GM12878 (cell line): ENCODE measurements around the gene CLK1. TPM values are rescaled to one million over a fixed set of nuclear protein-coding genes. Genes with fewer than 3 reads are reported as not detected.

Source experiments
- ASH2L ChIP-seq: fragments of 300-600, 200-600 bp; sonication (generic); IDR thresholded peaks from 2 replicates; pipeline ENCODE4 v1.6.1; 2017; ENCODE audit warnings: low read depth, mild to moderate bottlenecking, borderline replicate concordance
- BRCA1 ChIP-seq: IDR thresholded peaks from 2 replicates; pipeline ENCODE4 v1.6.1; 2011; ENCODE audit warnings: low read depth, low read length, improper control_type of control experiment
- KAT2A ChIP-seq: conservative IDR thresholded peaks from 2 replicates; pipeline ENCODE4 v1.6.1; 2011; ENCODE audit warnings: low read depth, low read length; ENCODE audit not compliant: control insufficient read depth
- NFYB ChIP-seq: IDR thresholded peaks from 2 replicates; pipeline ENCODE4 v1.6.1; 2011; ENCODE audit warnings: low read depth, mild to moderate bottlenecking, low read length, improper control_type of control experiment, moderate library complexity; ENCODE audit not compliant: insufficient read depth
- NR2F1 ChIP-seq: fragments of 450-650 bp; conservative IDR thresholded peaks from 2 replicates; pipeline ENCODE4 v1.6.1; 2017; ENCODE audit warnings: mild to moderate bottlenecking
- POU2F2 ChIP-seq: IDR thresholded peaks from 3 replicates; pipeline ENCODE4 v1.6.1; 2011; ENCODE audit warnings: low read depth, mild to moderate bottlenecking, low read length, borderline replicate concordance
- RCOR1 ChIP-seq: conservative IDR thresholded peaks from 2 replicates; pipeline ENCODE4 v1.6.1; 2012; ENCODE audit warnings: low read depth, low read length, improper control_type of control experiment
- SUZ12 ChIP-seq: fragments of 200-600 bp; sonication (generic); IDR thresholded peaks from one replicate; pipeline ENCODE4 v1.6.1; 2018; ENCODE audit warnings: antibody characterized with exemption, mild to moderate bottlenecking; ENCODE audit not compliant: unreplicated experiment
- polyA plus RNA-seq, 11 experiments: library from polyadenylated mRNA; depleted of rRNA in 4 of 11; unstranded in 6 of 11; stranded (reverse) in 5 of 11; fragments of >200 nt; fragmentation: Nextera tagmentation in 4 of 11; fragmentation: Illumina TruSeq in 1 of 11; extraction: Ambion mirVana in 4 of 11; extraction: Trizol in 1 of 11; gene quantifications; 1 replicate in 1 of 11; 2 replicates in 10 of 11; pipeline versions ENCODE4 v1.2.1 to v1.2.3, GENCODE V29; 2011 to 2016; ENCODE audit warnings: inconsistent platforms in 2 of 11, missing spikeins in 2 of 11, low read depth in 1 of 11
- total RNA-seq, 4 experiments: library from RNA; depleted of rRNA in 3 of 4; stranded (reverse); fragments of >200 nt in 3 of 4; fragmentation: Illumina TruSeq in 1 of 4; extraction: Trizol in 1 of 4; gene quantifications; 2 replicates each; pipeline versions ENCODE4 v1.2.1 to v1.2.3, GENCODE V29; 2013 to 2021
- TF ChIP-seq, protein P1 (sequence below): fragments of 450-650 bp; IDR thresholded peaks from 2 replicates; pipeline ENCODE4 v1.6.1; 2017; ENCODE audit warnings: mild to moderate bottlenecking, low read depth, inconsistent platforms; ENCODE audit not compliant: poor library complexity, severe bottlenecking
- TF ChIP-seq, protein P2 (sequence below): fragments of 450-650 bp; IDR thresholded peaks from 2 replicates; pipeline ENCODE4 v1.6.1; 2017; ENCODE audit warnings: low read depth, mild to moderate bottlenecking, moderate library complexity
- TF ChIP-seq, protein P3 (sequence below): fragments of 450-650 bp; IDR thresholded peaks from 2 replicates; pipeline ENCODE4 v1.6.1; 2016; ENCODE audit warnings: mild to moderate bottlenecking, moderate library complexity, borderline replicate concordance
- TF ChIP-seq, protein P4 (sequence below): fragments of 450-650 bp; IDR thresholded peaks from 2 replicates; pipeline ENCODE4 v1.6.1; 2018; ENCODE audit warnings: borderline replicate concordance, mild to moderate bottlenecking; ENCODE audit not compliant: partially characterized antibody
- TF ChIP-seq, protein P5 (sequence below): fragments of 450-650 bp; IDR thresholded peaks from 2 replicates; pipeline ENCODE4 v1.6.1; 2017; ENCODE audit warnings: mild to moderate bottlenecking, moderate library complexity

Gene CLK1
- total and polyA plus RNA-seq, 10 of the 15 experiments (the other 5 are each of a cell fraction or from before 2014, with no cell fraction given): 61.2 to 221 (median 80.1) TPM

DNA sequence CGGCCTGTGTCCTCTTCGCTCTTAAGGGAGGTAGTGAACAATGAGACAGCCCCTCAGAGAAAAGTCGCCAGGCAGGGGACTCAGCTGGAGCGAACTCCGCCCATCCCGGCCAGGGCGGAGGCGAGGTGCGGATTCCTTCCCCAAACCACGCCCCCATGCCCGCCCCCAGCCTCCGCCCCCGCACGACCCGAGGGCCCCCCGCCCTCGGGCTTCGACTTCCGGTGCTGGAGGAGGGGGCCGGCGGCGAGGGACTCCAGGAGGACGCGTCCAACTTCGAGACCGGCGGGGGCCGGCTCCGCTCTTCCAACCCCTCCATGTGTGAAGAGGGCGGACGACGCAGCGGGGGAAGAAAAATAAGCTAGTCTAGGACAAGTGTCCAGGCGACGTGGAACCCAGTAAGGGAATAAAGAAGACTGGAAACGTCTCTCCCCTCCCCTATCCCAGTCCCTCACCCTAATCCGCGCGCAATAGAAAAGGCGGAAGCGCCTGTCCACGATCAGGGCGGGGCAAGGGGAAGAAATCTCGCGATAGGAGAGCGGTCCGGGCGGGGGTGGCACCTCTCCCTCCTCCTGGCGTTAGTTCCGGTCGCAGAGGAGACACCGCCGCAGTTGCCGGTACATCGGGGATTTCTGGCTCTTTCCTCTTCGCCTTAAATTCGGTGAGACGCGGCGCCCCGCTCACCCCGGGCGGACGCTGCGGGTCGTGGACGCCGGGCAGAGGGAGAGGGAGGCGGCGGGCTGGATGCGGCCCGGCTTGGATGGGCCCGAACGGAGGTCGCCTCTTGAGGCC lies 52.9 kb downstream of the CLK1 start, which contains the start of gene BZW1 (continued):
- TF ChIP-seq, protein P1, sequence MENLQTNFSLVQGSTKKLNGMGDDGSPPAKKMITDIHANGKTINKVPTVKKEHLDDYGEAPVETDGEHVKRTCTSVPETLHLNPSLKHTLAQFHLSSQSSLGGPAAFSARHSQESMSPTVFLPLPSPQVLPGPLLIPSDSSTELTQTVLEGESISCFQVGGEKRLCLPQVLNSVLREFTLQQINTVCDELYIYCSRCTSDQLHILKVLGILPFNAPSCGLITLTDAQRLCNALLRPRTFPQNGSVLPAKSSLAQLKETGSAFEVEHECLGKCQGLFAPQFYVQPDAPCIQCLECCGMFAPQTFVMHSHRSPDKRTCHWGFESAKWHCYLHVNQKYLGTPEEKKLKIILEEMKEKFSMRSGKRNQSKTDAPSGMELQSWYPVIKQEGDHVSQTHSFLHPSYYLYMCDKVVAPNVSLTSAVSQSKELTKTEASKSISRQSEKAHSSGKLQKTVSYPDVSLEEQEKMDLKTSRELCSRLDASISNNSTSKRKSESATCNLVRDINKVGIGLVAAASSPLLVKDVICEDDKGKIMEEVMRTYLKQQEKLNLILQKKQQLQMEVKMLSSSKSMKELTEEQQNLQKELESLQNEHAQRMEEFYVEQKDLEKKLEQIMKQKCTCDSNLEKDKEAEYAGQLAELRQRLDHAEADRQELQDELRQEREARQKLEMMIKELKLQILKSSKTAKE: peak; percentile 97
- TF ChIP-seq KAT2A (no peak), SUZ12 (no peak), ASH2L (no peak), NR2F1 (no peak), BRCA1 (peak; percentile 84), NFYB (no peak), POU2F2 (peak; percentile 79; the same call in 2 of the 3 replicates), RCOR1 (peak; percentile 84; the same call in 1 of the 2 replicates)
- TF ChIP-seq, protein P2, sequence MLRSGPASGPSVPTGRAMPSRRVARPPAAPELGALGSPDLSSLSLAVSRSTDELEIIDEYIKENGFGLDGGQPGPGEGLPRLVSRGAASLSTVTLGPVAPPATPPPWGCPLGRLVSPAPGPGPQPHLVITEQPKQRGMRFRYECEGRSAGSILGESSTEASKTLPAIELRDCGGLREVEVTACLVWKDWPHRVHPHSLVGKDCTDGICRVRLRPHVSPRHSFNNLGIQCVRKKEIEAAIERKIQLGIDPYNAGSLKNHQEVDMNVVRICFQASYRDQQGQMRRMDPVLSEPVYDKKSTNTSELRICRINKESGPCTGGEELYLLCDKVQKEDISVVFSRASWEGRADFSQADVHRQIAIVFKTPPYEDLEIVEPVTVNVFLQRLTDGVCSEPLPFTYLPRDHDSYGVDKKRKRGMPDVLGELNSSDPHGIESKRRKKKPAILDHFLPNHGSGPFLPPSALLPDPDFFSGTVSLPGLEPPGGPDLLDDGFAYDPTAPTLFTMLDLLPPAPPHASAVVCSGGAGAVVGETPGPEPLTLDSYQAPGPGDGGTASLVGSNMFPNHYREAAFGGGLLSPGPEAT: peak; percentile 99
- TF ChIP-seq, protein P3, sequence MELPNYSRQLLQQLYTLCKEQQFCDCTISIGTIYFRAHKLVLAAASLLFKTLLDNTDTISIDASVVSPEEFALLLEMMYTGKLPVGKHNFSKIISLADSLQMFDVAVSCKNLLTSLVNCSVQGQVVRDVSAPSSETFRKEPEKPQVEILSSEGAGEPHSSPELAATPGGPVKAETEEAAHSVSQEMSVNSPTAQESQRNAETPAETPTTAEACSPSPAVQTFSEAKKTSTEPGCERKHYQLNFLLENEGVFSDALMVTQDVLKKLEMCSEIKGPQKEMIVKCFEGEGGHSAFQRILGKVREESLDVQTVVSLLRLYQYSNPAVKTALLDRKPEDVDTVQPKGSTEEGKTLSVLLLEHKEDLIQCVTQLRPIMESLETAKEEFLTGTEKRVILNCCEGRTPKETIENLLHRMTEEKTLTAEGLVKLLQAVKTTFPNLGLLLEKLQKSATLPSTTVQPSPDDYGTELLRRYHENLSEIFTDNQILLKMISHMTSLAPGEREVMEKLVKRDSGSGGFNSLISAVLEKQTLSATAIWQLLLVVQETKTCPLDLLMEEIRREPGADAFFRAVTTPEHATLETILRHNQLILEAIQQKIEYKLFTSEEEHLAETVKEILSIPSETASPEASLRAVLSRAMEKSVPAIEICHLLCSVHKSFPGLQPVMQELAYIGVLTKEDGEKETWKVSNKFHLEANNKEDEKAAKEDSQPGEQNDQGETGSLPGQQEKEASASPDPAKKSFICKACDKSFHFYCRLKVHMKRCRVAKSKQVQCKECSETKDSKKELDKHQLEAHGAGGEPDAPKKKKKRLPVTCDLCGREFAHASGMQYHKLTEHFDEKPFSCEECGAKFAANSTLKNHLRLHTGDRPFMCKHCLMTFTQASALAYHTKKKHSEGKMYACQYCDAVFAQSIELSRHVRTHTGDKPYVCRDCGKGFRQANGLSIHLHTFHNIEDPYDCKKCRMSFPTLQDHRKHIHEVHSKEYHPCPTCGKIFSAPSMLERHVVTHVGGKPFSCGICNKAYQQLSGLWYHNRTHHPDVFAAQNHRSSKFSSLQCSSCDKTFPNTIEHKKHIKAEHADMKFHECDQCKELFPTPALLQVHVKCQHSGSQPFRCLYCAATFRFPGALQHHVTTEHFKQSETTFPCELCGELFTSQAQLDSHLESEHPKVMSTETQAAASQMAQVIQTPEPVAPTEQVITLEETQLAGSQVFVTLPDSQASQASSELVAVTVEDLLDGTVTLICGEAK: peak; percentile 84
- TF ChIP-seq, protein P4, sequence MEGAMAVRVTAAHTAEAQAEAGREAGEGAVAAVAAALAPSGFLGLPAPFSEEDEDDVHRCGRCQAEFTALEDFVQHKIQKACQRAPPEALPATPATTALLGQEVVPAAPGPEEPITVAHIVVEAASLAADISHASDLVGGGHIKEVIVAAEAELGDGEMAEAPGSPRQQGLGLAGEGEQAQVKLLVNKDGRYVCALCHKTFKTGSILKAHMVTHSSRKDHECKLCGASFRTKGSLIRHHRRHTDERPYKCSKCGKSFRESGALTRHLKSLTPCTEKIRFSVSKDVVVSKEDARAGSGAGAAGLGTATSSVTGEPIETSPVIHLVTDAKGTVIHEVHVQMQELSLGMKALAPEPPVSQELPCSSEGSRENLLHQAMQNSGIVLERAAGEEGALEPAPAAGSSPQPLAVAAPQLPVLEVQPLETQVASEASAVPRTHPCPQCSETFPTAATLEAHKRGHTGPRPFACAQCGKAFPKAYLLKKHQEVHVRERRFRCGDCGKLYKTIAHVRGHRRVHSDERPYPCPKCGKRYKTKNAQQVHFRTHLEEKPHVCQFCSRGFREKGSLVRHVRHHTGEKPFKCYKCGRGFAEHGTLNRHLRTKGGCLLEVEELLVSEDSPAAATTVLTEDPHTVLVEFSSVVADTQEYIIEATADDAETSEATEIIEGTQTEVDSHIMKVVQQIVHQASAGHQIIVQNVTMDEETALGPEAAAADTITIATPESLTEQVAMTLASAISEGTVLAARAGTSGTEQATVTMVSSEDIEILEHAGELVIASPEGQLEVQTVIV: peak; percentile 97
- TF ChIP-seq, protein P5, sequence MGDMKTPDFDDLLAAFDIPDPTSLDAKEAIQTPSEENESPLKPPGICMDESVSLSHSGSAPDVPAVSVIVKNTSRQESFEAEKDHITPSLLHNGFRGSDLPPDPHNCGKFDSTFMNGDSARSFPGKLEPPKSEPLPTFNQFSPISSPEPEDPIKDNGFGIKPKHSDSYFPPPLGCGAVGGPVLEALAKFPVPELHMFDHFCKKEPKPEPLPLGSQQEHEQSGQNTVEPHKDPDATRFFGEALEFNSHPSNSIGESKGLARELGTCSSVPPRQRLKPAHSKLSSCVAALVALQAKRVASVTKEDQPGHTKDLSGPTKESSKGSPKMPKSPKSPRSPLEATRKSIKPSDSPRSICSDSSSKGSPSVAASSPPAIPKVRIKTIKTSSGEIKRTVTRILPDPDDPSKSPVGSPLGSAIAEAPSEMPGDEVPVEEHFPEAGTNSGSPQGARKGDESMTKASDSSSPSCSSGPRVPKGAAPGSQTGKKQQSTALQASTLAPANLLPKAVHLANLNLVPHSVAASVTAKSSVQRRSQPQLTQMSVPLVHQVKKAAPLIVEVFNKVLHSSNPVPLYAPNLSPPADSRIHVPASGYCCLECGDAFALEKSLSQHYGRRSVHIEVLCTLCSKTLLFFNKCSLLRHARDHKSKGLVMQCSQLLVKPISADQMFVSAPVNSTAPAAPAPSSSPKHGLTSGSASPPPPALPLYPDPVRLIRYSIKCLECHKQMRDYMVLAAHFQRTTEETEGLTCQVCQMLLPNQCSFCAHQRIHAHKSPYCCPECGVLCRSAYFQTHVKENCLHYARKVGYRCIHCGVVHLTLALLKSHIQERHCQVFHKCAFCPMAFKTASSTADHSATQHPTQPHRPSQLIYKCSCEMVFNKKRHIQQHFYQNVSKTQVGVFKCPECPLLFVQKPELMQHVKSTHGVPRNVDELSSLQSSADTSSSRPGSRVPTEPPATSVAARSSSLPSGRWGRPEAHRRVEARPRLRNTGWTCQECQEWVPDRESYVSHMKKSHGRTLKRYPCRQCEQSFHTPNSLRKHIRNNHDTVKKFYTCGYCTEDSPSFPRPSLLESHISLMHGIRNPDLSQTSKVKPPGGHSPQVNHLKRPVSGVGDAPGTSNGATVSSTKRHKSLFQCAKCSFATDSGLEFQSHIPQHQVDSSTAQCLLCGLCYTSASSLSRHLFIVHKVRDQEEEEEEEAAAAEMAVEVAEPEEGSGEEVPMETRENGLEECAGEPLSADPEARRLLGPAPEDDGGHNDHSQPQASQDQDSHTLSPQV: no peak
